HG03571 (cell line): ENCODE data around the gene TARS2.

Source experiments
- ATAC-seq: cut with Tn5 transposase; IDR thresholded peaks from one replicate; pipeline ENCODE4 v1.9.1; 2021; ENCODE audit not compliant: unreplicated experiment

Gene TARS2

GRCh38 chr1:150507912-150508864 lies 21.0 kb downstream of the TARS2 start, which contains the start of gene ECM1:
TSS of gene ECM1 (plus strand) at chr1:150508109. CDS start at chr1:150508210, 101 bp downstream.
- ATAC-seq, result no peak

- ATAC-seq, result no peak
Measured at GRCh38 chr1:150508982-150509381, 21.8 kb downstream of the TARS2 start.

GRCh38 chr1:150511551-150511950 lies 24.3 kb downstream of the TARS2 start:
- no peak for ATAC-seq

GRCh38 chr1:150511985-150512660 lies 24.9 kb downstream of the TARS2 start:
- no peak for ATAC-seq

GRCh38 chr1:150512846-150513245 lies 25.6 kb downstream of the TARS2 start:
- ATAC-seq, result no peak

- ATAC-seq, result no peak
Measured at GRCh38 chr1:150513351-150513791, 26.2 kb downstream of the TARS2 start.

GRCh38 chr1:150514260-150514659 lies 27.0 kb downstream of the TARS2 start:
- ATAC-seq, result no peak

GRCh38 chr1:150514913-150515327 lies 27.7 kb downstream of the TARS2 start:
- peak; percentile 5 for ATAC-seq

GRCh38 chr1:150515328-150516049 lies 28.3 kb downstream of the TARS2 start, which contains the start of gene FALEC:
TSS of gene FALEC (plus strand) at chr1:150515752.
- peak; percentile 96 for ATAC-seq

GRCh38 chr1:150516050-150516591 lies 28.9 kb downstream of the TARS2 start:
- no peak for ATAC-seq

GRCh38 chr1:150516616-150517015 lies 29.4 kb downstream of the TARS2 start:
- no peak for ATAC-seq

- ATAC-seq, result no peak
Measured at GRCh38 chr1:150521196-150521968, 34.2 kb downstream of the TARS2 start.

- ATAC-seq, result no peak
Measured at GRCh38 chr1:150525348-150525747, 38.1 kb downstream of the TARS2 start.

- ATAC-seq, result no peak
Measured at GRCh38 chr1:150528196-150528595, 41.0 kb downstream of the TARS2 start.

- ATAC-seq, result no peak
Measured at GRCh38 chr1:150529017-150529416, 41.8 kb downstream of the TARS2 start.

- no peak for ATAC-seq
Measured at GRCh38 chr1:150530491-150531159, 43.4 kb downstream of the TARS2 start.

GRCh38 chr1:150532860-150533259 lies 45.6 kb downstream of the TARS2 start:
- no peak for ATAC-seq

GRCh38 chr1:150534002-150534401 lies 46.8 kb downstream of the TARS2 start:
- no peak for ATAC-seq

- ATAC-seq, result no peak
Measured at GRCh38 chr1:150535511-150536287, 48.5 kb downstream of the TARS2 start.
